GM21529 (cell line): ENCODE data around the gene MTERF2.

Source experiments
- ATAC-seq: cut with Tn5 transposase; IDR thresholded peaks from one replicate; pipeline ENCODE4 v1.9.1; 2021; ENCODE audit not compliant: unreplicated experiment

Gene MTERF2

DNA sequence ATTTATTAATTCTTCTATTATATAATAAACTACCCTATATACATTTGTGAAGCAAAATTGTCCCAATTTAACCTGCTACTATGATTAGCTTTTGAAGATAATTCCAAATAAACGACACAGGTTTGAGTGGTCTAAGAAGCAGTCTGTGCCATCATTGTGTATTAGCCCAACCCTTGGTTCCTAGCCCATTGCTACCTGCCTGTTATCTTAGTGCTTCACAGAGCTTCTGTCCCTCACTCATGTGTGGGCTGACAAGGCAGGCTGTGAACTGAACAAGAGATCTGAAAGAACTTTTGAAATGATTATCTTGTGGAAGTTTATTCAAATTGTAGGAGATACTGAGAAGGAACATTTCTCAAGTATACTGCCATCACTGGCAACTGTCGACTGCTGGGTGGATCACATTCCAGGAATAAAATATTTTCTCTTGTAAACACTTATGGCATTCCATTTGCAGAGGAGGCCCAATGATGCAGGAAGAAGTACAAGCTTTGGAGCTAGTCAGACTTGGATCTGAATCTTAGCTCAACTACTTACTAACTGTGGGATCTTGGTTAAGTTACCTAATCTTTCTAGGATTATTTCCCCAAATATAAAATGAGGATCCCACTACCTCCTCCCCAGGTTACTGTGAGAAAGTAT is 7.8 kb upstream of the MTERF2 start:
- no peak for ATAC-seq

DNA sequence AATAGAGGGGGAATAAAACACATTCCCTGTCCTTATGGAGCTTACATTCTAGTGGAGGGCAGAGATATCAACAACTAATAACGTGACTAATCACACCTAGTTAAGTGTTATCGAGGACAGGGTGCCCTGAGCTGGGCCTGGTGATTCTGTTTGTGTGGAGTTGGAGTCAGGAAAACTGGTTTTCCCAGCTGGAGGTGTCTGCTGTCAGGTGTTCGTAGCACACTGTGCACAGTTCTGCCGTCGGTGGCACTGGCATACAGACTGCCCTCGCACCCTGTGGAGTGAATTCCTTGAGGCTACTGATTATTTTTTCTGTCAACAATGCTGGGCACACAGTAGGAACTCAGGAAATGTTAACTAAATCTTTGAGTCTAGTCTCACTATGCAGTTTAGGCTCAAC is 900 bp upstream of the MTERF2 start:
- ATAC-seq, result no peak

DNA sequence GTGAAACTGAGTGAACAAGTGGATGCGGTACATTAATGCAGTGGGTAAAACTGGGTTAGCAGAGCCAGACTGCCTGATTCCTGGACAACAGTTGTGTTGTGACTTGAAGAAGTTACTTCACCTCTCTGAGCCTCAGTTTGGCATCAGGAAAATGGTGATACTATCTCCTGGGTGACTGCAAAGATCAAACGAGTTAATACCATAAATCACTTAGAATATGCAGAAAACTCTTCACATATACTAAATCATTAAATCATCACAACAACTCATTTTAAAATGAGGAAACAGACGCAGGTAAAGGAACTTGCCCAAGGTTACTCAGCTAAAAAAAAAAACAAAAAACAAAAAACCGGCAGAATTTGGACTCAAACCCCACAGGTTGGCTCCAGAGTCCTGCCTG is 811 bp downstream of the MTERF2 start:
- ATAC-seq, result no peak

DNA sequence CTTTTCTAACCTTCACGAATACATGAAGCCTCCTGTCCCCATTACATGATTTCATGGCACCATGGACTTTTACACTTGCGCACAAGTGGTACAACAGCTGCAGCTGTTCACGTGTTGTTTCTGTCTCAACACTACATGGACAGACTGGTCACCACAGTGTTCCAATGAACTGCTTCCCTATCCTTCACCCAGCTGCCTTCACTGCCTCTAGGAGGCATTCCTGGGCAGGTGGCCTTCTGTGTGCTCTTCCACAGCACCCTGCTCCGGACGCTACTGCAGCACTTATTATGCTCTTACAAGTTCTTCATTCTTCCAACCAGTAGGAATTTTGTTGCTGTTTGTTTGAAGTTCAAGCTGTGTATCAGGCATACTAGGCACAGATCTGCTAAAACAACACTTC is 1.5 kb downstream of the MTERF2 start:
- ATAC-seq, result no peak

DNA sequence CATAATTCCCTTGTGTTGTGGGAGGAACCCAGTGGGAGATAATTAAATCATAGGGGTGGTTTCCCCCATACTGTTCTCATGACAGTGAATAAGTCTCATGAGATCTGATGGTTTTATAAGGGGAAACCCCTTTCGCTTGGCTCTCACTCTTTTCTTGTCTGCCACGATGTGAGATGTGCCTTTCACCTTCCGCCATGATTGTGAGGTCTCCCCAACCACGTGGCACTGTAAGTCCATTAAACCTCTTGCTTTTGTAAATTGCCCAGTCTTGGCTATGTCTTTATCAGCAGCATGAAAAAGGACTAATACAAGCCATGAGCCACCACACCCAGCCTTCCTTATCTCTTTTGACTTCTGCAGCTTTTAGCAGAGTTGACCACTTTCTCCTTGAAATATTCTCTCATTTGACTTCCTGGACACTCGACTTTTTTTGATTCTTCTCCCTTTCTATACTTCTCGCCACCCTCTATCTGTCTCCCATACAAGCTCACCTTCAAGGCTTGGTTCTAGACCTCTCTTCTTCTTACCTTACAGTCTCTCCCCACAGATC is 2.3 kb downstream of the MTERF2 start:
- ATAC-seq, result no peak

DNA sequence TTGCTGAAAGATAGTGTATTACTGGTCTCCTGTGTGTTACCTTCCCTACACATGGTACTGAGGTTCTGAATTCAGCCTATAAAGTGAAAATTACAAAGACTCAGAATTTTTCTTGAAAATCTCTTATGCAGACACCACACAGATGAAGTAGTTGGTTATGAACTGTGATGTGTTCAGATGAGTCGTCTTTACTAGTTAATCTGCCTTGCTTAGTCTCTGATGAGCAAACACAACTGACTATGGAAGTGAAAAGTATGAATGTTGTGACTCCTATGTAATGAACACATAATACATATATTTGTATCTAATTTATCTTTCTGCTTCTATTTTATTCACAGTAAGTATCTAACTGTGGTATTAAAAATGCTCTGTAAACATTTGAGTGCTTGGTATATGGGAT is 4.7 kb downstream of the MTERF2 start:
- no peak for ATAC-seq

DNA sequence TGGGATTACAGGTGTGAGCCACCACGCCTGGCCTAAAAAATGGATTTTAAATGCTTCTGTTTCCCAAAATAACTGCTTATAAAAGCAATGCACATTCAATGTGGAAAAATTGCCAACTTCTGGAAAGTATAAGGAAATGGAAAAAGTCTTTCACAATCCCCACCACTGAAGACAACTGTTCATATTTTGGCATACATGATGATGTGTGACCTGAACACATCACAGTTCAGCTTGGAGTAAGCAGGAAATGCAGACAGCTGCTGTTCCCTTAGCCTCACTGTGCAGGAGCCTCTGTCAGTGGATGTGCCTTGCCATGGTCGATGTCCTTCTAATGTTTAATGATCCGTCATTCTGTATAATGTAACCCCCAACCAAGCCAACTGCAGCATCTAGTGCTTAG is 5.2 kb downstream of the MTERF2 start:
- no peak for ATAC-seq

DNA sequence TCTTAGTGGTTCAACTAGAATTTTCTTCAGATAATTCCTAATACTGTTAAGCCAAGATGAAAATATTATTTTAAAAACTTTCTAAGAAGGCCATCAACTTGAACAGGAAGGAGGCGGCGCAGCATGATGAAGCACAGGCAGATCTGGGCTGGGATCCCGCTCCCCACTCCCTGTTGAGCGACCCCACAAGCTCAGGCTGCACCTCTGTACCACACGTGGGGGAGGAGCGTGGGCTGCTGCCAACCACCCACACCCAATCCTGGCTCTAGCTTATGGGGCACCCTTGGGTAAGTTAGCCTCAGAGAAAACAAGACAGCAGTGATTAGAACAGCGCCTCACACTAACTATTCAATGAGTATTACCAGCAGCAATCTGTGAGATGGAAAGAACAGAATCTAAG is 6.0 kb downstream of the MTERF2 start:
- no peak for ATAC-seq

DNA sequence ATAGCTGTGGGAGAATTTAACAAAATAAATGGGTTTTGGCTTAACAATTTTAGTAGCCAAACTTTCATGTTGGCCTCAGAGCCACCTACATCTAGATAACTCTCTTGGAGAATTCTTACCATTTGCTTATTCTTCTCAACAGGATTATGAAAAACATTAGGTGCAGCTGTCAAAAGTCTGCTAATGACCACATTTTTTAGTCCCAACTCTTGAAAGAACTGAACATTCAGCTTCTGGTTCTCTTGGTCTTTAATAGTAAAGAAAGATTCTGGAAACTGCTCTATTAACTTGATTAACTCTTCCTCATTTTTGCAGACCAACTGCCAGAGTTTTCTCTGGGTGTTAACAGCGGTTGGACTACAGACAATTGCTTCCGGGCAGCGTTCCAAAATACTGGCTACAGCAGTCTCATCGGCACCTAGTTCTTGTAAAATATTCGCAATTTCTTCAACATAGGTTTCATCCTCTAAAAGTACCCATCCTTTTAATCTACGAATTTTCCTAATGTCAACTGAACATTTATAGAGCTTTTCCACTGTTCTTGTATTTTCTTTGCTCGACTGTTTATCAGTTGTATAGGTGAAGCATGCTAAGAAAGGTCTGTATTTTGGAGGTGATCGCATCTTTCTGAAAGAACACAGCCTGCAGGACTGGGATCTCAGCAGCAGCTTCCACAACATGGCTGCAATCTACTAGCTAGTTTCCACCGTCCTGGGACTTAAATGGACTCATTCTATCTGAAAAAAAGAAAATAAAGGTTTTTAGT is 8.7 kb downstream of the MTERF2 start:
- no peak for ATAC-seq

DNA sequence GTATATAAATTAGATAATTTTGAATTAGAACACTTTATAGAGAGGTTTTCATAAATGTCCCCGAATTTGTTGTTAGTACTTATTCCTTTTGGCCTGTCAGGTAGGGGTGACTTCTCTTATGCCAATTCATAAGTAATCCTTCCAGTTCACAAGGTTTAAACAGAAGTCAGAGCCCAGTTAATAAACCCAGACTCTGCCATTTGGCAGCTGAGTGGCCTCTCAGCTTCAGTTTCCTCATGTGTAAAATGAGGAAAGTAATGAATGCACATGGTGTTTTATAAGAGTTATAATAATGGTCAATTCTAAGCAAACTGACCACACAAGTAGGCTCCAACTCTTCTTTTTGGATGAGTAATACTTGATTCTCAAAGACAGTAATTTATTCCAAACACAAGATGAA is 10.3 kb downstream of the MTERF2 start:
- no peak for ATAC-seq

DNA sequence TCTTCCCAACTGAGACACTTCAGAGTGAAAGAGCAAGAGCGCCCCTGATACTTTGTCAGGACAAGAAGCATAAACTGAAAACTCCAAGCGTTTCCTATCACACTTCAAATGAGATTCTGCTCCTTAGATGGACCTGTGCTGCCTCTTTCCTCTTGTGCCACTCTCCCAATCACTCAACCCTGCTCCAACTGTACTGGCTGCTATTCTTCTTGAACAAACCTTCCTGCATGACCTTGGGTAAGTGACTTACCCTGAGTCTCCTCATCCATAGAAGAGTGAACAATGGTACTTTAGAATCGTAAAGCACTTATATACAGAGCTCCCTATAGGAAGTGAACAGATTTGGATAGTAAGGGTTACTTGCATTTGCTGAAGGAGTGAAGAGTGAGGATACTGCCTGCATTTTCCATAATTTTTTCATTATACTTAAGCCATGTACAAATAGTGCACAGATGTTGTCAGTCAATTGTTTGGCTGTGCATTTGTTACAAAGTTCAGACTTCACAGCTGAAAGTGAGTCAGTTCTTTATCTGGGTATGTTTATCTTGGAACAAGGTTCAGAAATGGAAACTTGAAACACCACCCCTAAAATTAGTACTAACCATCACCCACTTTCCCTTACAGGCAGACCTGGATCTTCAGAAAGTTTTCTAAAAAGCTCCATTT is 10.8 kb downstream of the MTERF2 start:
- ATAC-seq, result no peak

DNA sequence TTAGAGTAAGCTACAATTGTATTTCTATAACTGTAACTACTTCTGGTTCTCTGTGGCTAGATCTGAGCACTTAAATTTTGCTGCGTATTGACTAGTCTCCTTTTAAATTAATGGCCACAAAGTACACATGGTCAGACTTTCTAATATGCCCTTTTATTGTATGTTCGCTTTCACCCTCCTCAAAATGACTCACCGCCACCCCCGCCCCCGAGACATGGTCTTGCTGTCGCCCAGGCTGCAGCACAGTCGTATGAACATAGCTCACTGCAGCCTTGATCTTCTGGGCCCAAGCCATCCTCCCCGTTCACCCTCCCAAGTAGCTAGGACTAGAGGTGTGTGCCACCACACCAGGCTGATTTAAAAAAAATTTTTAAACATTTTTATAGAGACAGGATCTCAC is 11.8 kb downstream of the MTERF2 start:
- no peak for ATAC-seq

DNA sequence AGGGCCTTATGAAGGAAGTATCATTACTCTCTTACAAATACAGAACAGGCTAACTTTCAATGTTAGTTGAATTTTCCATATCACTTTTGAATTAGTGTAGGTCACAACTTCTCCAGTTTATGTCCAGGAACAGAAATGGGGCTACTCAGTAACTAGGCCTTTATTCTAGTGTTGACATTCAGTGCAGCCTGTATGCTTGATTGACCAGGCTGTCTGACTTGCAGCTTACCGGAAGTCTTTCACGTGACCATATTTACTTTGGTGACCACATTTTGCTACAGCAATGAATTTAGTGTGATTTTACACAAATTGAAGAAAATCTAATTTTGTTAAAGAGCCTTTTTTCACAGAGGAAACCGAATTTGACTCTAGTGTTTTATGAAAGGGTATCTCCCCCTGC is 12.4 kb downstream of the MTERF2 start:
- peak; percentile 84 for ATAC-seq

DNA sequence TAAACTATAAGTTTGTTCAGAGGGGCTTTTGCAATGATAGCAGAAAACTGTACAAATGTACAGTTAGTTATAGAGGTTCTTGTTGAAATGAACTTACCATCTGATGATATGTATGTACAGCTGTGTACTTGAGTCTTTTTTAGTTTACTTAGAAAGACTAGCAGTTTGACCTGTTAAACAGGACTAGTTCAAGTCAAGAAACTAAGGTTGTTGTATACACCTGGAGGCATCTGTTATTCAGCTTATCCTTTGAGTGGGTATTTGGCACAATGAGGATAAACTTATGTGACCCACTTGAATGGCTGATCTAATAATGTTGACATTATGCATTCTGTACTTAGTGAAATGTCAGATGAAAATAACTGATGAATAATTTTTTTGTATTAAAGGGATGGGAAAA is 13.4 kb downstream of the MTERF2 start:
- ATAC-seq, result no peak

DNA sequence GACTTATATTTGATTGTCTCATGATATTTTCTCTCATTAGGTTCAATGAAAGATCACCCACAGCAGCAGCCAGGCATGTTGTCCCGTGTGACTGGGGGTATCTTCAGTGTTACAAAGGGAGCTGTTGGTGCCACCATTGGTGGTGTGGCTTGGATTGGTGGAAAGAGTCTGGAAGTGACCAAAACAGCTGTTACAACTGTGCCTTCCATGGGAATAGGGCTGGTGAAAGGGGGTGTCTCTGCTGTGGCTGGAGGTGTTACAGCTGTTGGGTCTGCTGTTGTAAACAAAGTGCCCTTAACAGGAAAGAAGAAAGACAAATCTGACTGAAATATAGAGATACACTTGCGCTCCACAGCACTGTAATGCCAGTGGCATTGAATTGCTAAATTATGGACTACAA is 15.9 kb downstream of the MTERF2 start:
- ATAC-seq, result no peak

DNA sequence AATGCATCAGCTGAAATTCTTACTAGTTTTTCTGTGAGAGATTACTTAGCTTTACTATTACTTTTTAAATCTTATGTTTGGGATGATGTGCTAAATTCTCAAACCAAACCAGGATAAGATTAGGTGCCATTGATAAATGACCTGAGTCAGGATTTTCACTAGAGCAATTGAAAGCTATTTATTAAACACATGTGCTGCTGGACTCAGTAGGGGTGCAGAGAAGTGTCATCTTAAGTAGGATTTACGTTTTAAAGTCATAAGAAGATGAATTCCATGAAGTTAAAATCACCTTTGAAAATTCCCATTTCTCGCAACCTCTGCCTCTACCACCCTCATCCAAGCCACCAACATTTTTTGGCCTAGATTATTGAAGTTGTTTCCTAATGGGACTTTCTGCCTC is 22.4 kb downstream of the MTERF2 start:
- ATAC-seq, result no peak

DNA sequence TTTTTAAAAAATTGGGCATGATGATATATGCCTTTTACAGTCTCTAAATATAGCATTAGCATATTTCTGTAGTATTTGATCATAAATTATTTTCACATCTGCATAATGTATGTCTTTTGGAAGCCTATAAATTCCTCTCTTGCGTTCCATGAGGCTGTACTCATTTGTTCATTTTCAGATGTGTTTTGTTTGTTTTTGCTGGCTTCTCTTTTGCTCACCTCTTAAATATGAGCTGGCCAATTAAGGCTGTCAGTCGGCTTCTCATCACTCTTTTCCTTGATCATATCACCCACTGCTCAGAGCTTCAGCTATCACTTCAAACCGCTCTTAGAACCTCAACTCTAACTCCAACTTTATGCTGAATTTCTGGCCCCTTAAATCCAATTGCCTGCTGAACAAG is 24.7 kb downstream of the MTERF2 start:
- ATAC-seq, result no peak

DNA sequence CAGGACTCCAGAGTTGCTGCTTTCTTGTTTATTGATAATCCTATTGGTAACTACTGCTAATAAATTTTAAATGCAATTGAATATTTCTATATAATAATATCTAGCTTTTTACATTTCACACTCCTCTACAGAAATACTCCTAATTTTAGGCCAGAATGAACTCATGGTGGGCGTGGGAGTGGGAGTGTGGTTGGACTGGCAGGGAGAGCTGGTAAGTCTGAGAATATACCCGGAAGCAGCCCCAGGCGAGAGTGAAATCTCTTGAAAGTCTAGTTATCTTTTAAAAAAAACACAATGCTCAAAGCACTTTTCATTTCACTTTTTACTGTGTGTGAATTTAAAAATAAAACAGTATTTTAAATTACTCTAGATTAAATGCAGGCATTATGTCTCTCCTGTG is 26.5 kb downstream of the MTERF2 start:
- ATAC-seq, result no peak

DNA sequence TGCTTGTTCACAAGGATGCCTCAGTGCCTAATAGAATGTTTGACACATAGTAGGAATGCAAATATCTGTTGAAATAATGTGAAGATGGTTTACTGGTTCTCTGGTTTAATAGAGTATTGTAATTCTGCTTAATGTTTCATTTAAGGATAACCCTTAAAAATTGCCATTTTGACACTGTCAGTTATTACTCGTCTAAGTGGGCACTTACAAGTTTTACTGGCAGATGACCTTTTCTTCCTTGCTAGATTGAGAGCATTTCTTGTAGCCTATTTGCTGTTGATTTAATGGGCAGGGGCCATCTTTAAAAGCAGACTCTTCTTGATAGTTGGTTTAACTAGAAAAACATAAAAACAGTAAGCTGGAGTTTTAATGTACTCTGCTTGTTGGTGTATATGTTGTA is 29.4 kb downstream of the MTERF2 start:
- ATAC-seq, result no peak

DNA sequence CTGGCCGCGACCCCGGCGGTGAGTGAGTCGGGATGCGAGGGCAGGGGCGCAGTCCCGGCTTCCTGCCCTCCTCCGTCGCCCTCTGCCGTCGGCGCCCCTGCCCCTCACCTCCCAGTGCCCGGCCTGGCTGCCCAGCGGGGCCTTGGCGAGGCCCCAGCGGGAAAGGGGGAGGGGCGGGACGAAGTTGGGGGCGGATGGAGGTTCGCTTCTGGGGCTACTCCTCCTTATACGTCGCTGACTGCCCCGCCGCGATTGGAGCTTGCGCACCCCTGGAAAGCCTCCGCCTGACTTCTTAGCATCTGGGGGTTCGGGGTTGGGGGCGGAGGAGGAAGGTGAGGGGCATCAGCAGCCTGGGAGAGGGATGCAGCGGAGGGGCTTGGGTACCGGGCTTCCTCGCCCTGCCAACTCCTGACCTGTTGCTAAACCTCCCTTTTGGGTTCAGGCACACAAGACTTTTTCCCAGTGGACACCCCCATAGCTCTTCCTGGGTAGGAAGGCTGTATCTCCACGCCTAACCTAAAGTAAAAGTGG is 30.8 kb downstream of the MTERF2 start:
- peak; percentile 39 for ATAC-seq

DNA sequence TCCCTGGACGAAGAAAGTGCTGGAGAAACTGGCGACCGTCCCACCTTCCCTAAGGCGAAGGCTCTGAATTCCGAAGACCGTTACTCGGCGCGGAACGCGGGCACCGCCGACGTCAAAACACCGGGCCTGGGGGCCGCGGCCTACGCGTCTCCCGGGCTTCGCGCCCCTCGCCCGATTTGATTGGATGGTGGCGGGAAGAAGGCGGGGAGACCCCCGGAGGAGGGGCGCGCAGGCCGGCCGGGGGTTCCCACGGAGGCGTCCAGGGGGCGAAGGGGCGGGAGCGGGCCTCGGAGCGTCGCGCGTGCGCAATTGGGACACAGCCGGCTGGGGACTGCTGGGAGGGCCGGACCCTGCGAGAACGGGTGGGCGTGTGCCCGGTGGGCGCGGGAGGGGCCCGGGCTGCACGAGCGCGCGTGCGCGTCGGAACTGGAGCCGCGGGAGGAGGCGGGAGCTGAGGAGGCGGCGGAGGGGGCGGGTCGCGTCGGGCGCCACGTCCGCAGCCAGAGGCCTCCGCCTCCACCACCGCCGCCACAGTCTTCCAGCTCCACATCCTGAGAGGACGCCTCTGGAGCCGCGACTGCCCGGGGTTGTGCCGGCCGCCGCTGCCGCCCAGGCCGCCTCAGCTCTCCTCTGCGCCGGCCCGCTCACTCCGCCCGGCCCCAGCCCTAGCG is 31.4 kb downstream of the MTERF2 start, which contains the start of gene TMEM263:
Gene TMEM263, plus strand, starts transcription at position 531 of the 671 bp plus-strand sequence. CDS start 11,210 bp downstream, outside the sequence.
- ATAC-seq, result peak; percentile 73
